GM19438 (cell line): ENCODE measurements around the gene AMPD1.

Experiments
- ATAC-seq: cut with Tn5 transposase; IDR thresholded peaks from one replicate; pipeline ENCODE4 v1.9.1; 2021; ENCODE audit warnings: low read depth; ENCODE audit not compliant: unreplicated experiment

AMPD1 gene

DNA sequence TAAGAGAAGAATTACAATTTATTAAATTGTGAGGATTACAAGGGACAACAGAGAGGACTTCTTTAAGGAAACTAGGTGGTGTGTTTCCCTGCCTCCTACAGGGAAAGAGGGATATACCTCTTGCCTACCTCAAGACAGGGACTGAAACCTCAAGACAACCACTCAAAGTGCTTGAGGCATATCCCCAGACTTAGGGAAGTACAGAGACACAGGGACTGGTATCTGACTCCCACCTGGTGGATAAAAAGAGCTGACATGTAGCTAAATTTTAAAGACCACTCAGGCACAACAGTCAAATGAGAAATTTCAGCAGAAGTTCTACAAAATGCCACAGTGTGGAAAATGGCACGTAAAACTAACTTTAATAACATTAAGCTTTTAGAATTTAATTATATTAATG lies 46.8 kb downstream of the AMPD1 start:
- ATAC-seq, result no peak

GRCh38 chr1:114641377-114641776 lies 54.0 kb downstream of the AMPD1 start:
- no peak for ATAC-seq

- ATAC-seq, result no peak
Measured at GRCh38 chr1:114638910-114639309, 56.4 kb downstream of the AMPD1 start.

DNA sequence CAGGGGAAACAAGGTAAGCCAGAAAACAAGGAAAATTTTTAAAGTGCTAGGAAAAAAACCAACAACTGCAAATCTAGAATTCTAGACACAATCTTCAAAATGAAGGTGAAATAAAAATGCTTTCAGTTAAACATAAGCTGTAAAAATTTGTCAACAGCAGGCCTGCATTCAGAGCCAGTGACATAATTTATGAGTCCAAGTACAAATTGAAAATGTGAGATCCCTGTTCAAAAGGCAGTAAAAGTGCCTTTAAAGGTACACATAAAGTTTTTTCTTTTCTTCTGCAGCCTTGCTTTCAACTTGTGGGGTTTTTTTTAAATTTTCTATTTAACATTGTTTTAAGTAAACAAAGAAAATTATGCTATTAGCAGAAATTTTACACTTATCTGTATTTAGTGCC lies 62.9 kb downstream of the AMPD1 start:
- no peak for ATAC-seq

GRCh38 chr1:114627107-114627506 lies 68.2 kb downstream of the AMPD1 start:
- no peak for ATAC-seq

- ATAC-seq, result no peak
Measured at GRCh38 chr1:114623364-114623763, 72.0 kb downstream of the AMPD1 start.
